ENCODE results near the gene DNAH17. TPM values are rescaled to one million over a fixed set of nuclear protein-coding genes. Genes with fewer than 3 reads are reported as not detected.

The DNAH17 gene
- total RNA-seq, 1 experiment from 2014 or later: 0.69 TPM

DNA sequence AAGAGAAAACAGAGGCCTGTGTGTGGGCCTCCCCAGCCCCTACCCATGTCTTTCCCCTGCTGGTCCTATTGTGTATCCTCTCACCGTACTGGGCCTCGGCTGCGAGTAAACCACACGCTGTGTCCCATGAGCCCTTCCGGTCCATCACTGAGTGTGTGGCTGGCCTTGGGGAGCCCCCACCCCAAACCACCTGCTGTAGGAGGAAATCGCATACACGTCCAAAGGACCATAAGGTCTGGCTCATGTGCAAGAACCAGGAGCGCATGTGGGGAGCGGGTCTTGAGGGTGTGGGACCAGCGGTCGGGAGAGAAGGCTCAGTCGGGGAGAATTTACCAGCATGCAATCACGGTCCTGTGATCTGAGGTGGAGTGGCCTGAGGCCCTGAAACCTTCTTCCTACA is 38.4 kb upstream of the DNAH17 start:
- Histone ChIP-seq H3K27me3 (ENCODE audit: insufficient read depth, low read length) (peaks cover 11% of the 10 kb centered on the region; the same call in 1 of the 2 replicates), H3K4me2 (ENCODE audit: low read length) (no peak overlapping the region), H3K27ac (ENCODE audit: low read depth, low read length) (no peak overlapping the region), H4K20me1 (ENCODE audit: insufficient read depth) (no peaks in the 10 kb centered on the region), H3K4me1 (ENCODE audit: control insufficient read depth in 1 of 2, insufficient read depth in 2 of 2, low read length in 2 of 2) (no peaks in the 10 kb centered on the region), H3K9me3 (ENCODE audit: control insufficient read depth in 1 of 2, insufficient read depth in 1 of 2, low read depth in 1 of 2, low read length in 2 of 2) (no peaks in the 10 kb centered on the region), H3K4me3 (replicated peaks in 1 of 2; ENCODE audit: low read depth in 1 of 2, low read length in 2 of 2) (no peak overlapping the region), H3K9ac (ENCODE audit: low read length) (no peak overlapping the region), H3K79me2 (ENCODE audit: insufficient read depth, low read length) (no peaks in the 10 kb centered on the region), H3K36me3 (ENCODE audit: control insufficient read depth in 1 of 2, insufficient read depth in 2 of 2, low read length in 2 of 2) (no peaks in the 10 kb centered on the region), H3K9me2 (ENCODE audit: insufficient read depth) (no peaks in the 10 kb centered on the region), H2AFZ (ENCODE audit: low read depth, low read length, poor library complexity, severe bottlenecking) (no peak overlapping the region)
- DNase-seq (ENCODE audit: low read depth, low spot score): no peak
- ChIA-PET RAD21 (ENCODE audit: low non-redundant PET in 1 of 2, low total read pairs in 2 of 2, uncharacterized antibody in 2 of 2, unreplicated experiment in 2 of 2) (no interaction called here), CTCF (no interaction called here), POLR2A (no interaction called here)
- intact Hi-C loops (cut with micrococcal nuclease): no loop called here
- ATAC-seq: no peak
- BruUV-seq (replicated peaks): no TSS peak
- TF ChIP-seq, protein P1, sequence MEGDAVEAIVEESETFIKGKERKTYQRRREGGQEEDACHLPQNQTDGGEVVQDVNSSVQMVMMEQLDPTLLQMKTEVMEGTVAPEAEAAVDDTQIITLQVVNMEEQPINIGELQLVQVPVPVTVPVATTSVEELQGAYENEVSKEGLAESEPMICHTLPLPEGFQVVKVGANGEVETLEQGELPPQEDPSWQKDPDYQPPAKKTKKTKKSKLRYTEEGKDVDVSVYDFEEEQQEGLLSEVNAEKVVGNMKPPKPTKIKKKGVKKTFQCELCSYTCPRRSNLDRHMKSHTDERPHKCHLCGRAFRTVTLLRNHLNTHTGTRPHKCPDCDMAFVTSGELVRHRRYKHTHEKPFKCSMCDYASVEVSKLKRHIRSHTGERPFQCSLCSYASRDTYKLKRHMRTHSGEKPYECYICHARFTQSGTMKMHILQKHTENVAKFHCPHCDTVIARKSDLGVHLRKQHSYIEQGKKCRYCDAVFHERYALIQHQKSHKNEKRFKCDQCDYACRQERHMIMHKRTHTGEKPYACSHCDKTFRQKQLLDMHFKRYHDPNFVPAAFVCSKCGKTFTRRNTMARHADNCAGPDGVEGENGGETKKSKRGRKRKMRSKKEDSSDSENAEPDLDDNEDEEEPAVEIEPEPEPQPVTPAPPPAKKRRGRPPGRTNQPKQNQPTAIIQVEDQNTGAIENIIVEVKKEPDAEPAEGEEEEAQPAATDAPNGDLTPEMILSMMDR (IDR thresholded peaks at IDR 0.05 in 2 of 3, conservative IDR thresholded peaks at IDR 0.05 in 1 of 3; ENCODE audit: borderline replicate concordance in 1 of 3, insufficient read depth in 1 of 3, low read depth in 2 of 3, low read length in 2 of 3): no peak
- TF ChIP-seq SRF (IDR thresholded peaks at IDR 0.05; ENCODE audit: low read depth) (no peak), POLR2A (IDR thresholded peaks at IDR 0.05; ENCODE audit: borderline replicate concordance, extremely low read depth, insufficient read depth, insufficient read length) (no peak), JUND (IDR thresholded peaks at IDR 0.05) (no peak)
- TF ChIP-seq, protein P2, sequence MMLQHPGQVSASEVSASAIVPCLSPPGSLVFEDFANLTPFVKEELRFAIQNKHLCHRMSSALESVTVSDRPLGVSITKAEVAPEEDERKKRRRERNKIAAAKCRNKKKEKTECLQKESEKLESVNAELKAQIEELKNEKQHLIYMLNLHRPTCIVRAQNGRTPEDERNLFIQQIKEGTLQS (IDR thresholded peaks at IDR 0.05): no peak

DNA sequence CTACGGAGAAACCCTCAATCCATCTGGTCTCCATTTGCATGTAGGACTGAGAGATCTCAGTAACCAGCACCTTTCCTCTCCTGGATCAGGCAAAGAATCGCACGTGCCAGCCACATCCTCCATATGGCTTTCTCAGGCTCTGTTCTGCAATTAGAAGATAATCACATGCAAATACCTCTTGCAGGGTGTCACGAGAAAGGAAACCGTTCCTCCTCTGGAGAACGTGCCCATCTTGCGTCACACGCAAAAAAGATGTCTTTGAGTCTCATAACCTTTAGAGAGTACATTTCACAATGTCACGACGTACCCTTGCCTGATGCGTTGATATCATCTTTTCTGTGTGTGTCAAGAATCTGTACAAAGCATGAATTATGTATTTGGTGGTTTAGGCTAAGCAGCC is 36.2 kb upstream of the DNAH17 start:
- DNase-seq (ENCODE audit: low read depth, low spot score) (no peak), ATAC-seq (no peak)
- Histone ChIP-seq H3K27me3 (ENCODE audit: insufficient read depth, low read length) (peaks cover 11% of the 10 kb centered on the region; the same call in 1 of the 2 replicates), H3K36me3 (ENCODE audit: control insufficient read depth in 1 of 2, insufficient read depth in 2 of 2, low read length in 2 of 2) (no peaks in the 10 kb centered on the region), H3K4me2 (ENCODE audit: low read length) (no peak overlapping the region), H3K9me3 (ENCODE audit: control insufficient read depth in 1 of 2, insufficient read depth in 1 of 2, low read depth in 1 of 2, low read length in 2 of 2) (no peaks in the 10 kb centered on the region), H4K20me1 (ENCODE audit: insufficient read depth) (no peaks in the 10 kb centered on the region), H3K4me1 (ENCODE audit: control insufficient read depth in 1 of 2, insufficient read depth in 2 of 2, low read length in 2 of 2) (no peaks in the 10 kb centered on the region), H3K4me3 (replicated peaks in 1 of 2; ENCODE audit: low read depth in 1 of 2, low read length in 2 of 2) (no peak overlapping the region), H3K9me2 (ENCODE audit: insufficient read depth) (no peaks in the 10 kb centered on the region), H3K9ac (ENCODE audit: low read length) (no peak overlapping the region), H3K79me2 (ENCODE audit: insufficient read depth, low read length) (no peaks in the 10 kb centered on the region), H2AFZ (ENCODE audit: low read depth, low read length, poor library complexity, severe bottlenecking) (no peak overlapping the region), H3K27ac (ENCODE audit: low read depth, low read length) (no peak overlapping the region)
- no TSS peak for BruUV-seq (replicated peaks)
- ChIA-PET CTCF (no interaction called here), RAD21 (ENCODE audit: low non-redundant PET in 1 of 2, low total read pairs in 2 of 2, uncharacterized antibody in 2 of 2, unreplicated experiment in 2 of 2) (no interaction called here), POLR2A (no interaction called here)
- no peak for TF ChIP-seq SRF (IDR thresholded peaks at IDR 0.05; ENCODE audit: low read depth)
- intact Hi-C loops (cut with micrococcal nuclease): no loop called here

Measured in HCT116 (cell line).